Measurements from ENCODE around the gene WSB1. TPM values are rescaled to one million over a fixed set of nuclear protein-coding genes. Genes with fewer than 3 reads are reported as not detected.

Gene WSB1
- polyA plus RNA-seq, 1 of the 3 experiments (the other 2 are of a cell fraction) = 261 TPM

DNA sequence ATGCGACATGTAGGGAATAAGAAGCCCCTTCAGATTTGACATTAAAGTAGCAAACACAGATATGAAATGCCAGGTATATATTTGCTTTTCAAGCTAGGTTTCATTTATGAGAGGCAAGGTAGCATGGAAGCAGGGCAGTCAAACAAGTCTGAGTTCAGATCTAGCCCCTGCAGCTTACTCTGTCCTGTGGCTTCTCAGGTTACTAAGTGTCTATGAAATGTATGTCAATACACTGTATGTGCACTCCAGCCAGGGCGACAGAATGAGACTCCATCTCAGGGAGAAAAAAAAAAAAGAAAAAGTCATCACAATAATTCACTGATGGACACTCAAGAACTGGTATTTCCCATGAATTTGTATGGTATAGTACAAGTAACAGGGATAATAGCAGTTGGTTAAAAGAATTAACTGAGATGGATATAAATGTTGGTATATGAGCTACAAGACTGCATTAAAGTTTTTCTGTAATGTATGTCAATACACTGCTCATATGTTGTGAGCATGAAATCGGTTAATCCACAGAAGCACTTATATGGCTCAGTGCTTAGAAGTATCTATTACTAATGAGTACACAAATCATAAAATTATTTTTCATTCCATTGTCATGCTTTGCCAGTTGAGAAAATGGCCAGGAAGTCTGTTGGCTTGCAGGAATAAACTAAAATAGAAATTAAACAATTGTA is 2.9 kb upstream of the WSB1 start:
- H3K36me3 ChIP-seq (replicated peaks in 1 of 2; ENCODE audit: control insufficient read depth in 1 of 2, insufficient read depth in 2 of 2, low read length in 1 of 2) = no peaks in the 10 kb centered on the region
- no peak overlapping the region for H3K4me3 ChIP-seq (ENCODE audit: low read depth in 2 of 2, low read length in 1 of 2)
- H3K4me1 ChIP-seq (ENCODE audit: control insufficient read depth in 1 of 2, insufficient read depth in 2 of 2, low read depth in 1 of 2, low read length in 1 of 2) = peaks cover 3 to 5% of the 10 kb centered on the region in 2 experiments; a peak in 3 of 4 replicates
- peaks cover 21% of the 10 kb centered on the region for H3K79me2 ChIP-seq (ENCODE audit: insufficient read depth)
- H2AFZ ChIP-seq (ENCODE audit: low read depth) = no peak overlapping the region
- CTCF ChIA-PET = interaction anchor here (0.7 to 1.8 kb wide), 3 partner anchors 42 to 47 kb away, joined by 3 to 10 read pairs (median 5); no protein-coding TSS in a partner anchor
- no peak overlapping the region for H3K27ac ChIP-seq (ENCODE audit: low read depth in 2 of 2, low read length in 1 of 2)
- POLR2A ChIA-PET = no interaction called here
- WGBS (ENCODE audit: low lambda C conversion rate) = 76% methylated on average over 3 of the region's 3 CpGs
- no peaks in the 10 kb centered on the region for H3K9me2 ChIP-seq
- H3K27me3 ChIP-seq (ENCODE audit: insufficient read depth) = no peaks in the 10 kb centered on the region
- H3K9me3 ChIP-seq = no peaks in the 10 kb centered on the region
- no peak for DNase-seq
- peaks cover 9% of the 10 kb centered on the region; the same call in 1 of the 2 replicates for H4K20me1 ChIP-seq (ENCODE audit: insufficient read depth)
- H3K9ac ChIP-seq = no peak overlapping the region
- H3K4me2 ChIP-seq = no peak overlapping the region
- TF ChIP-seq NFIC (IDR thresholded peaks at IDR 0.05; ENCODE audit: borderline replicate concordance) = no peak
- no peak for TF ChIP-seq FOXJ3 (CRISPR knock-in tag; IDR thresholded peaks at IDR 0.05)
- TF ChIP-seq SIN3A (IDR thresholded peaks at IDR 0.05; ENCODE audit: borderline replicate concordance, low read depth, low read length) = no peak
- no peak for TF ChIP-seq EP300 (IDR thresholded peaks at IDR 0.05; ENCODE audit: borderline replicate concordance in 1 of 2, low read depth in 1 of 2, low read length in 1 of 2)
- TF ChIP-seq, protein P1, sequence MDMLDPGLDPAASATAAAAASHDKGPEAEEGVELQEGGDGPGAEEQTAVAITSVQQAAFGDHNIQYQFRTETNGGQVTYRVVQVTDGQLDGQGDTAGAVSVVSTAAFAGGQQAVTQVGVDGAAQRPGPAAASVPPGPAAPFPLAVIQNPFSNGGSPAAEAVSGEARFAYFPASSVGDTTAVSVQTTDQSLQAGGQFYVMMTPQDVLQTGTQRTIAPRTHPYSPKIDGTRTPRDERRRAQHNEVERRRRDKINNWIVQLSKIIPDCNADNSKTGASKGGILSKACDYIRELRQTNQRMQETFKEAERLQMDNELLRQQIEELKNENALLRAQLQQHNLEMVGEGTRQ (IDR thresholded peaks at IDR 0.05; ENCODE audit: borderline replicate concordance, low read depth, low read length) = no peak
- TF ChIP-seq, protein P2, sequence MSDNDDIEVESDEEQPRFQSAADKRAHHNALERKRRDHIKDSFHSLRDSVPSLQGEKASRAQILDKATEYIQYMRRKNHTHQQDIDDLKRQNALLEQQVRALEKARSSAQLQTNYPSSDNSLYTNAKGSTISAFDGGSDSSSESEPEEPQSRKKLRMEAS (IDR thresholded peaks at IDR 0.05; ENCODE audit: low read depth) = no peak
- TF ChIP-seq, protein P3, sequence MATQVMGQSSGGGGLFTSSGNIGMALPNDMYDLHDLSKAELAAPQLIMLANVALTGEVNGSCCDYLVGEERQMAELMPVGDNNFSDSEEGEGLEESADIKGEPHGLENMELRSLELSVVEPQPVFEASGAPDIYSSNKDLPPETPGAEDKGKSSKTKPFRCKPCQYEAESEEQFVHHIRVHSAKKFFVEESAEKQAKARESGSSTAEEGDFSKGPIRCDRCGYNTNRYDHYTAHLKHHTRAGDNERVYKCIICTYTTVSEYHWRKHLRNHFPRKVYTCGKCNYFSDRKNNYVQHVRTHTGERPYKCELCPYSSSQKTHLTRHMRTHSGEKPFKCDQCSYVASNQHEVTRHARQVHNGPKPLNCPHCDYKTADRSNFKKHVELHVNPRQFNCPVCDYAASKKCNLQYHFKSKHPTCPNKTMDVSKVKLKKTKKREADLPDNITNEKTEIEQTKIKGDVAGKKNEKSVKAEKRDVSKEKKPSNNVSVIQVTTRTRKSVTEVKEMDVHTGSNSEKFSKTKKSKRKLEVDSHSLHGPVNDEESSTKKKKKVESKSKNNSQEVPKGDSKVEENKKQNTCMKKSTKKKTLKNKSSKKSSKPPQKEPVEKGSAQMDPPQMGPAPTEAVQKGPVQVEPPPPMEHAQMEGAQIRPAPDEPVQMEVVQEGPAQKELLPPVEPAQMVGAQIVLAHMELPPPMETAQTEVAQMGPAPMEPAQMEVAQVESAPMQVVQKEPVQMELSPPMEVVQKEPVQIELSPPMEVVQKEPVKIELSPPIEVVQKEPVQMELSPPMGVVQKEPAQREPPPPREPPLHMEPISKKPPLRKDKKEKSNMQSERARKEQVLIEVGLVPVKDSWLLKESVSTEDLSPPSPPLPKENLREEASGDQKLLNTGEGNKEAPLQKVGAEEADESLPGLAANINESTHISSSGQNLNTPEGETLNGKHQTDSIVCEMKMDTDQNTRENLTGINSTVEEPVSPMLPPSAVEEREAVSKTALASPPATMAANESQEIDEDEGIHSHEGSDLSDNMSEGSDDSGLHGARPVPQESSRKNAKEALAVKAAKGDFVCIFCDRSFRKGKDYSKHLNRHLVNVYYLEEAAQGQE (IDR thresholded peaks at IDR 0.05; ENCODE audit: low read depth, low read length) = no peak
- no peak for TF ChIP-seq TCF12 (IDR thresholded peaks at IDR 0.05)
- TF ChIP-seq POLR2AphosphoS5 (IDR thresholded peaks at IDR 0.05; ENCODE audit: low read depth, low read length) = no peak
- H3F3A ChIP-seq (replicated peaks; ENCODE audit: insufficient read depth) = peaks cover 11% of the 10 kb centered on the region

DNA sequence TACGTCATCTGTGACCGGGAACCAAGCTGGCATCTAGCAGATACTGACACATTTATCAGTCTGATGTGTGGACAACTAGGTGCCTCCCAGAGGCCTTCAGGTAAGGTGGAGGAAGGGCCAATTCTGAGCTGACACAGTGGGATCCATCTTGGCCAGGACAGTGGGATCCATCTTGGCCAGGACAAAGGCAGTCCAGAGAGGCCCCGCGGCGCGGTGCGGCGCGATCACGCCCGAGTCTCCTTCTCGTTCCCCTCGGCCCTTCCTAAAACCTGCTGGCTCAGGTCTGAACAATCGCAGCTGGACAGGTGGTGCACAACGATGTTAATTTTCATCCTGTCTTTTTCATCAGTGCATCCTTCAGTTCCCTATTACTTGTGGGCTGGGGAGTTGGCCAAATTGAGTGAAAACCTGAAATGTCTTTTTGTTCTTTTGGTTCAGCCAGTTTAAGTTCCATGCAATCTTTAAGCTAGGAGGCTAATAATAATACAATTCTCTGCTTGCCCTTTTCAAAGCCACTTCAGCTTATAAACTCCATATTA is 486 bp upstream of the WSB1 start:
- TF ChIP-seq, protein P4, sequence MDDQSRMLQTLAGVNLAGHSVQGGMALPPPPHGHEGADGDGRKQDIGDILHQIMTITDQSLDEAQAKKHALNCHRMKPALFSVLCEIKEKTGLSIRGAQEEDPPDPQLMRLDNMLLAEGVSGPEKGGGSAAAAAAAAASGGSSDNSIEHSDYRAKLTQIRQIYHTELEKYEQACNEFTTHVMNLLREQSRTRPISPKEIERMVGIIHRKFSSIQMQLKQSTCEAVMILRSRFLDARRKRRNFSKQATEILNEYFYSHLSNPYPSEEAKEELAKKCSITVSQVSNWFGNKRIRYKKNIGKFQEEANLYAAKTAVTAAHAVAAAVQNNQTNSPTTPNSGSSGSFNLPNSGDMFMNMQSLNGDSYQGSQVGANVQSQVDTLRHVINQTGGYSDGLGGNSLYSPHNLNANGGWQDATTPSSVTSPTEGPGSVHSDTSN (IDR thresholded peaks at IDR 0.05) = no peak
- no peak for TF ChIP-seq RCOR1 (IDR thresholded peaks at IDR 0.05; ENCODE audit: low read length)
- no peak for TF ChIP-seq SMC3 (IDR thresholded peaks at IDR 0.05; ENCODE audit: low read depth, low read length)
- Histone ChIP-seq H3K4me1 (ENCODE audit: control insufficient read depth in 1 of 2, insufficient read depth in 2 of 2, low read depth in 1 of 2, low read length in 1 of 2) (peaks cover 5 to 12% of the 10 kb centered on the region in 2 experiments; a peak in 3 of 4 replicates), H3K9me2 (no peaks in the 10 kb centered on the region), H3K9ac (peak overlapping the region; percentile 100), H3K4me3 (ENCODE audit: low read depth in 2 of 2, low read length in 1 of 2) (peak overlapping the region; percentile 78 to 87; a peak in 3 of 4 replicates), H3K36me3 (replicated peaks in 1 of 2; ENCODE audit: control insufficient read depth in 1 of 2, insufficient read depth in 2 of 2, low read length in 1 of 2) (peaks cover 0 to 8% of the 10 kb centered on the region in 2 experiments), H3F3A (replicated peaks; ENCODE audit: insufficient read depth) (peaks cover 11% of the 10 kb centered on the region), H3K4me2 (peak overlapping the region; percentile 79), H3K79me2 (ENCODE audit: insufficient read depth) (peaks cover 44% of the 10 kb centered on the region), H3K27ac (ENCODE audit: low read depth in 2 of 2, low read length in 1 of 2) (peak overlapping the region; percentile 85 to 99), H3K27me3 (ENCODE audit: insufficient read depth) (no peaks in the 10 kb centered on the region), H4K20me1 (ENCODE audit: insufficient read depth) (peaks cover 33% of the 10 kb centered on the region), H2AFZ (ENCODE audit: low read depth) (peak overlapping the region; percentile 87), H3K9me3 (no peaks in the 10 kb centered on the region)
- ChIA-PET POLR2A (interaction anchor here (0.6 to 2.4 kb wide), 8 partner anchors 9 to 57 kb away, joined by 3 to 18 read pairs (median 5); no protein-coding TSS in a partner anchor), CTCF (interaction anchor here (0.7 to 4.1 kb wide), 8 partner anchors 12 to 307 kb away, joined by 3 to 19 read pairs (median 4); no protein-coding TSS in a partner anchor)
- WGBS (ENCODE audit: low lambda C conversion rate) = 92% methylated on average over 15 of the region's 15 CpGs
- DNase-seq = no peak
